ENCODE results near the gene BAD.

DNA sequence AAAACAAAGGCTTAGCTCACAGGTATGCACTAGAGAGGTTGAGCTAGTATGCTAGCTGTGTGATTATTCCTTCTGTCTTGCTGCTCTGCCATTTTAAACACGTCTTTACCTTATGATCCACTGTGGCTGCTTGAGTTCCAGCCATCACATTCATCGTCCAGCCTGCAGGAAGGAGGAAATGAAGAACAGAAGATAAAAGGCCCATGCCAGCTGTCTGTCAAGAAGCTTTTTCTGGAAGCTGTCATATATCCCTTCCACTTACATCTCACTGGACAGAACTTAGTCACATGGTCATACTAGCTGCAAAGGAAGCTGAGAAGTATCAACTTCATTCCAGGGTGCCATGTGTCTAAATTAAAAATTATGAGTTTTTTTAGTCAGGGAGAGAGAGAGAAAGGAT is 42.9 kb upstream of the BAD start:
- no peak for TF ChIP-seq EZH2 (IDR thresholded peaks at IDR 0.05; ENCODE audit: low read length)
- TF ChIP-seq, protein P1, sequence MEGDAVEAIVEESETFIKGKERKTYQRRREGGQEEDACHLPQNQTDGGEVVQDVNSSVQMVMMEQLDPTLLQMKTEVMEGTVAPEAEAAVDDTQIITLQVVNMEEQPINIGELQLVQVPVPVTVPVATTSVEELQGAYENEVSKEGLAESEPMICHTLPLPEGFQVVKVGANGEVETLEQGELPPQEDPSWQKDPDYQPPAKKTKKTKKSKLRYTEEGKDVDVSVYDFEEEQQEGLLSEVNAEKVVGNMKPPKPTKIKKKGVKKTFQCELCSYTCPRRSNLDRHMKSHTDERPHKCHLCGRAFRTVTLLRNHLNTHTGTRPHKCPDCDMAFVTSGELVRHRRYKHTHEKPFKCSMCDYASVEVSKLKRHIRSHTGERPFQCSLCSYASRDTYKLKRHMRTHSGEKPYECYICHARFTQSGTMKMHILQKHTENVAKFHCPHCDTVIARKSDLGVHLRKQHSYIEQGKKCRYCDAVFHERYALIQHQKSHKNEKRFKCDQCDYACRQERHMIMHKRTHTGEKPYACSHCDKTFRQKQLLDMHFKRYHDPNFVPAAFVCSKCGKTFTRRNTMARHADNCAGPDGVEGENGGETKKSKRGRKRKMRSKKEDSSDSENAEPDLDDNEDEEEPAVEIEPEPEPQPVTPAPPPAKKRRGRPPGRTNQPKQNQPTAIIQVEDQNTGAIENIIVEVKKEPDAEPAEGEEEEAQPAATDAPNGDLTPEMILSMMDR (optimal IDR thresholded peaks at IDR 0.05 in 1 of 3, IDR thresholded peaks at IDR 0.05 in 1 of 3, conservative IDR thresholded peaks at IDR 0.05 in 1 of 3; ENCODE audit: extremely low read depth in 1 of 3, insufficient read depth in 2 of 3, low read length in 3 of 3) = no peak

All from keratinocyte (primary cell).